Activated T-helper 1 cell treated with Interleukin-2 at 50 U/mL for 16 hours (primary cell): ENCODE measurements around the gene GABBR2.

Experiments used
- DNase-seq: peaks from one replicate; pipeline ENCODE4 v3.0.0-alpha.2; 2020; ENCODE audit warnings: low read depth

GABBR2 gene

GRCh38 chr9:98569491-98569890 lies 139.2 kb downstream of the GABBR2 start:
- no peak for DNase-seq

- DNase-seq: no peak
Observed at GRCh38 chr9:98568909-98569469, 139.7 kb downstream of the GABBR2 start.

- DNase-seq: no peak
Observed at GRCh38 chr9:98568234-98568908, 140.4 kb downstream of the GABBR2 start.

- DNase-seq: no peak
Observed at GRCh38 chr9:98567540-98568233, 141.0 kb downstream of the GABBR2 start.

- DNase-seq: no peak
Observed at GRCh38 chr9:98565152-98566135, 143.3 kb downstream of the GABBR2 start.

GRCh38 chr9:98564714-98565113 lies 144.0 kb downstream of the GABBR2 start:
- no peak for DNase-seq

- no peak for DNase-seq
Observed at GRCh38 chr9:98563988-98564387, 144.7 kb downstream of the GABBR2 start.

- DNase-seq: no peak
Observed at GRCh38 chr9:98563212-98563907, 145.4 kb downstream of the GABBR2 start.

- no peak for DNase-seq
Observed at GRCh38 chr9:98559561-98559960, 149.2 kb downstream of the GABBR2 start.

GRCh38 chr9:98558575-98558974 lies 150.2 kb downstream of the GABBR2 start:
- no peak for DNase-seq

GRCh38 chr9:98556511-98556910 lies 152.2 kb downstream of the GABBR2 start:
- DNase-seq: no peak

- DNase-seq: no peak
Observed at GRCh38 chr9:98555651-98556465, 152.9 kb downstream of the GABBR2 start.

GRCh38 chr9:98554752-98555151 lies 154.0 kb downstream of the GABBR2 start:
- no peak for DNase-seq

GRCh38 chr9:98552331-98552730 lies 156.4 kb downstream of the GABBR2 start:
- no peak for DNase-seq

GRCh38 chr9:98551511-98552286 lies 157.0 kb downstream of the GABBR2 start:
- DNase-seq: no peak

GRCh38 chr9:98550206-98550820 lies 158.4 kb downstream of the GABBR2 start:
- no peak for DNase-seq

- DNase-seq: no peak
Observed at GRCh38 chr9:98549401-98549800, 159.3 kb downstream of the GABBR2 start.

- no peak for DNase-seq
Observed at GRCh38 chr9:98547606-98548005, 161.1 kb downstream of the GABBR2 start.

- no peak for DNase-seq
Observed at GRCh38 chr9:98545021-98545420, 163.7 kb downstream of the GABBR2 start.
